Activated T-cell treated with anti-CD3 and anti-CD28 coated beads, Interleukin-2, amount 50 U/mL, for 24 hours (primary cell): ENCODE data around the gene PPP1CC.
"Not testable (repeated sequence)": the region's sequence is repeated elsewhere in the genome, so short reads cannot be mapped to it uniquely, and the experiment has no call there.

ENCODE experiments used
- DNase-seq: peaks from one replicate; pipeline ENCODE4 v3.0.0-alpha.2; 2020
- H3K27ac Mint-ChIP-seq: 2 replicates; pipeline ENCODE4 v1.8.0; 2020; ENCODE audit warnings: mild to moderate bottlenecking, mixed read lengths
- H3K27me3 Mint-ChIP-seq: 2 replicates; pipeline ENCODE4 v1.8.0; 2020; ENCODE audit warnings: mixed read lengths
- H3K36me3 Mint-ChIP-seq: 2 replicates; pipeline ENCODE4 v1.8.0; 2020; ENCODE audit warnings: low read depth, mixed read lengths
- H3K4me1 Mint-ChIP-seq: 2 replicates; pipeline ENCODE4 v1.8.0; 2020; ENCODE audit warnings: low read depth, mixed read lengths
- H3K4me3 Mint-ChIP-seq: 2 replicates; pipeline ENCODE4 v1.8.0; 2020; ENCODE audit warnings: mild to moderate bottlenecking, moderate library complexity, mixed read lengths
- H3K9me3 Mint-ChIP-seq: 2 replicates; pipeline ENCODE4 v1.8.0; 2020; ENCODE audit warnings: mixed read lengths

PPP1CC gene

GRCh38 chr12:110766311-110767154 lies 23.8 kb upstream of the PPP1CC start:
- Mint-ChIP-seq H3K27ac (no peak overlapping the region), H3K4me1 (peaks cover 12% of the 10 kb centered on the region), H3K27me3 (no peaks in the 10 kb centered on the region), H3K36me3 (no peaks in the 10 kb centered on the region), H3K9me3 (no peaks in the 10 kb centered on the region), H3K4me3 (no peak overlapping the region)
- no peak for DNase-seq

- not testable (repeated sequence) for DNase-seq, H3K36me3 Mint-ChIP-seq, H3K27me3 Mint-ChIP-seq, H3K4me3 Mint-ChIP-seq, H3K9me3 Mint-ChIP-seq, H3K27ac Mint-ChIP-seq
- H3K4me1 Mint-ChIP-seq = peaks cover 11% of the 10 kb centered on the region
These were observed 22.9 kb upstream of the PPP1CC start for GRCh38 chr12:110765572-110765971.

DNA sequence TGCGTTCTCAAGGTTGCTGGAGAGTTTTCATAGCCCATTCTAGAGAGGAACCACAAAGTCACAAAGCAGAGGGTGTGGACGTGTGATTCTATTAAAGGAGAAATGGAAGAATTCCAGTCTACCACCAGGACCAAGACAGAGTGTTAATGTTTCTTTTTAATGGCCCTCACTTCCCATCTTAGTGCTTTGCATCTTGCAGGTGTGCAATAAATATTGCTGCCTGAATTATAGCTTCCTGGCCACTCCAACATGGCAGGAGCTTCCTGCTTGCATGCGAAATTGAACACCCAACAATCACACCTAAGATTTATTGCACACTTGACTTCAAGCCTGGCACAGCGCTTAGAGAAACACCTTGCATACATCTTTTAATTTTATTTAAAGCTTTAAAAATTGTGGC lies 22.4 kb upstream of the PPP1CC start:
- Mint-ChIP-seq H3K27ac (no peak overlapping the region), H3K4me3 (no peak overlapping the region), H3K36me3 (no peaks in the 10 kb centered on the region), H3K9me3 (no peaks in the 10 kb centered on the region), H3K27me3 (no peaks in the 10 kb centered on the region), H3K4me1 (peaks cover 15% of the 10 kb centered on the region)
- DNase-seq = no peak

- no peak overlapping the region for H3K4me3 Mint-ChIP-seq
- H3K27me3 Mint-ChIP-seq = no peaks in the 10 kb centered on the region
- no peak for DNase-seq
- no peaks in the 10 kb centered on the region for H3K36me3 Mint-ChIP-seq
- no peaks in the 10 kb centered on the region for H3K9me3 Mint-ChIP-seq
- H3K4me1 Mint-ChIP-seq = peaks cover 17% of the 10 kb centered on the region
- no peak overlapping the region for H3K27ac Mint-ChIP-seq
These were observed 20.9 kb upstream of the PPP1CC start for GRCh38 chr12:110763583-110763982.

DNA sequence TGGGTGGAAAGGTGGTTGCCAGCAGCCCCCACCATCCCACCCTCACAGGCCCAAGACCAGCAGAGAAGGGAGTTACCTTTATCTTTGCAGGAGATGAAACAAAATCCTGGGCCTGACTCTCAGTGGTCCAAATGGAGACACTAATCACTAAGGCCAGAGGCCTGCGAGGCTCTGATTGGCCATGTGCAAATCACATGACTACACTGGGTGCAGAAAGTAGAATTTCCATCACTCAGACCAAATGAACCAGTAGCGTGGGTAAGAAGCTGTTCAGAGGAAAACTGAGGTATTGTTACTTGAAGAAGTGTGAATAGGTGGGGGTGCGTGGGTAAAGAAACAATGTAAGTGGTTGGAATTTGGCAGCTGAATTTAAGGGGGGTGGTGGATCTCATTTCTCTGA lies 20.2 kb upstream of the PPP1CC start:
- no peak overlapping the region for H3K4me3 Mint-ChIP-seq
- H3K27me3 Mint-ChIP-seq = no peaks in the 10 kb centered on the region
- H3K27ac Mint-ChIP-seq = peak overlapping the region; percentile 63
- no peaks in the 10 kb centered on the region for H3K36me3 Mint-ChIP-seq
- H3K4me1 Mint-ChIP-seq = peaks cover 17% of the 10 kb centered on the region
- DNase-seq = no peak
- no peaks in the 10 kb centered on the region for H3K9me3 Mint-ChIP-seq

DNA sequence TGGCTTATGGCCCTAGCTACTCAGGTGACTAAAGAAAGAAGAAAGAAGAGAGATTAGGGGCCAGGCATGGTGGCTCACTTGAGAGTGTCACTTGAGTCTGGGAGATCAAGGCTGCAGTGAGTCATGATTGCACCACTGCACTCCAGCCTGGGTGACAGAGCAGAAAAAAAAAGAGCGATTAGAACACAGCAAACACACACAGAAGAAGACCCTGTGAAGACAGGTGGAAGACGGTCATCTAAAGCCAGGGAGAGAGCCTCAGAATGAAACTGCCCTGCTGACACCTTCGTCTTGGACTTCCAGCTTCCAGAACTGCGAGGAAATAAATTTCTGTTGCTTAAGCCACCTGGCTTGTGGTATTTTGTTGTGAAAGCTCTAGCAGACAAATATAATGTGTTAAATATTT lies 17.5 kb upstream of the PPP1CC start:
- Mint-ChIP-seq H3K27ac (peak overlapping the region; percentile 24), H3K4me1 (peaks cover 28% of the 10 kb centered on the region)

DNA sequence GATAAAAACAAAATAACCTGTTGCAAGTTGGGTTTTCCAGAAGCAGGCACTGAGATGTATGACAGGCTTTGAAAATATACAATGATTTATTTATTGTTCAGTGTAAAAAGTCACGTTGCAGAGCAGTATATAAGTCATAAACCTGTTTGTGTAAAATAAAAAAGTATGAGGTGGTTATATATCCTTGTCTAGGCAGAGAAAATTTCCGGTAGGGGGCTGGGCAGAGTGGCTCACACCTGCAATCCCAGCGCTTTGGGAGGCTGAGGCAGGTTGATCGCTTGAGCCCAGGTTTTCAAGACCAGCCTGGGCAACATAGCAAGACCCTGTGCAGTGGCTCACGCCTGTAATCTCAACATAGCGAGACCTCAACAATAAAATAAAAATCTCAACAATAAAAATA lies 16.2 kb upstream of the PPP1CC start:
- no peak for DNase-seq

More for the DNA sequence above, 17.5 kb upstream of the PPP1CC start:
- Mint-ChIP-seq H3K9me3 (no peaks in the 10 kb centered on the region), H3K36me3 (no peaks in the 10 kb centered on the region), H3K4me3 (no peak overlapping the region), H3K27me3 (no peaks in the 10 kb centered on the region)
- no peak for DNase-seq

GRCh38 chr12:110756611-110757010 lies 13.9 kb upstream of the PPP1CC start:
- no peaks in the 10 kb centered on the region for H3K9me3 Mint-ChIP-seq
- no peak overlapping the region for H3K27ac Mint-ChIP-seq
- no peak for DNase-seq
- no peak overlapping the region for H3K4me3 Mint-ChIP-seq
- no peaks in the 10 kb centered on the region for H3K36me3 Mint-ChIP-seq
- peaks cover 18% of the 10 kb centered on the region for H3K4me1 Mint-ChIP-seq
- H3K27me3 Mint-ChIP-seq = no peaks in the 10 kb centered on the region

More for the DNA sequence above, 16.2 kb upstream of the PPP1CC start:
- no peak overlapping the region for H3K27ac Mint-ChIP-seq
- no peaks in the 10 kb centered on the region for H3K27me3 Mint-ChIP-seq
- no peaks in the 10 kb centered on the region for H3K36me3 Mint-ChIP-seq
- no peaks in the 10 kb centered on the region for H3K9me3 Mint-ChIP-seq
- H3K4me3 Mint-ChIP-seq = no peak overlapping the region
- peaks cover 28% of the 10 kb centered on the region for H3K4me1 Mint-ChIP-seq

GRCh38 chr12:110754101-110754793 lies 11.6 kb upstream of the PPP1CC start:
- Mint-ChIP-seq H3K4me1 (peaks cover 13% of the 10 kb centered on the region), H3K36me3 (no peaks in the 10 kb centered on the region), H3K4me3 (no peak overlapping the region), H3K27ac (no peak overlapping the region), H3K9me3 (no peaks in the 10 kb centered on the region), H3K27me3 (no peaks in the 10 kb centered on the region)
- no peak for DNase-seq

DNA sequence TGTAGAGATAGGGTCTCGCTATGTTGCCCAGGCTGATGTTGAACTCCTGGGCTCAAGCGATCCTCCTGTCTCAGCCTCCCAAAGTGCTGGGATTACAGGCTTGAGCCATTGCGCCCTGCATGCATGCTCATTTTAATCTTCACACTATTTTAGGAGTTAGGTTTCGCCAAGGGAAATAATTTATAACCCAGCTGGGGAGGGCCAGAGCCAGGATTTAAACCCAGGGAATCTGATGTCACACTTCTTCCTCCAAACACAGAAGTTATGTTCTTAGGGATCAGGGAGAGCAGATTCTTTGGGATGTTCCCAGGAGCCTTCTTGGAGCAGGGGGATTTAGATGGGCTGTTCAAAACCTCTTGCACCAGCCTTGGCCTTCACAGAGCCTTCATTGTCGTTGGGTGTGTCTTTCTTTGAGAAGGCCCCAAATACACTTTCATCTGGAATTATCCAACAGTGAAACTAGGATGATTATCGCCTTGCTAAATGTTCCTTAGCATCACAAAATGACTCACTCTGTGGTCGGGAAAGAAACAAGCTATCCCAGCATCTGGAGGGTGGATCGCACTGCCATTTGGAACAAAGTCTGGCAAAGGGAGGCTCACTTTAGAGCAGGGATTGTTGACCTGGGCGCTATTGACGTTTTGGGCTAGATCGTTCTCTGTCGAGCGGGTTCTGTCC lies 8.2 kb upstream of the PPP1CC start:
- no peaks in the 10 kb centered on the region for H3K4me1 Mint-ChIP-seq
- H3K4me3 Mint-ChIP-seq = no peak overlapping the region

DNA sequence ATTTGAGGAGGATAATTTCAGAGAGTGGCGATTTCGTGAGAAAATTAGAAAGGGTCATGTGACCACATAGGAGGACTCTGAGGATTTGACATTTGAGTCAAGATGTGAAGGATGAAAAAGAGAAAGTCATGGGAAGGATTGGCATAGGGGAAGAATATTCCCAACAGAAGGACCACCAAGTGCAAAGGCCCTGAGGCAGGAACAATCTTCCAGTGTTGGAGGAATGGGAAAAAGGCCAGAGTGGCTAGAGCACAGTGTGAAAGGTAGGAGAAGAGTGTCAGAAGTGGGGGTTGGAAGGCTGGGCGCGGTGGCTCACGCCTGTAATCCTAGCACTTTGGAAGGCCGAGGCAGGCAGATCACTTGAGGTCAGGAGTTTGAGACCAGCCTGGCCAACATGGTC lies 3.9 kb upstream of the PPP1CC start:
- Mint-ChIP-seq H3K9me3 (no peaks in the 10 kb centered on the region), H3K36me3 (peaks cover 11% of the 10 kb centered on the region), H3K4me1 (peaks cover 13% of the 10 kb centered on the region), H3K27me3 (no peaks in the 10 kb centered on the region), H3K4me3 (no peak overlapping the region), H3K27ac (no peak overlapping the region)
- no peak for DNase-seq

More for the DNA sequence above, 8.2 kb upstream of the PPP1CC start:
- Mint-ChIP-seq H3K27me3 (no peaks in the 10 kb centered on the region), H3K36me3 (no peaks in the 10 kb centered on the region), H3K27ac (no peak overlapping the region), H3K9me3 (no peaks in the 10 kb centered on the region)
- no peak for DNase-seq

- H3K9me3 Mint-ChIP-seq = no peaks in the 10 kb centered on the region
- H3K27ac Mint-ChIP-seq = no peak overlapping the region
- H3K27me3 Mint-ChIP-seq = no peaks in the 10 kb centered on the region
- no peak overlapping the region for H3K4me3 Mint-ChIP-seq
- H3K4me1 Mint-ChIP-seq = peaks cover 15% of the 10 kb centered on the region
- DNase-seq = no peak
- H3K36me3 Mint-ChIP-seq = peaks cover 20% of the 10 kb centered on the region
These were observed 3.0 kb upstream of the PPP1CC start for GRCh38 chr12:110745542-110746284.

DNA sequence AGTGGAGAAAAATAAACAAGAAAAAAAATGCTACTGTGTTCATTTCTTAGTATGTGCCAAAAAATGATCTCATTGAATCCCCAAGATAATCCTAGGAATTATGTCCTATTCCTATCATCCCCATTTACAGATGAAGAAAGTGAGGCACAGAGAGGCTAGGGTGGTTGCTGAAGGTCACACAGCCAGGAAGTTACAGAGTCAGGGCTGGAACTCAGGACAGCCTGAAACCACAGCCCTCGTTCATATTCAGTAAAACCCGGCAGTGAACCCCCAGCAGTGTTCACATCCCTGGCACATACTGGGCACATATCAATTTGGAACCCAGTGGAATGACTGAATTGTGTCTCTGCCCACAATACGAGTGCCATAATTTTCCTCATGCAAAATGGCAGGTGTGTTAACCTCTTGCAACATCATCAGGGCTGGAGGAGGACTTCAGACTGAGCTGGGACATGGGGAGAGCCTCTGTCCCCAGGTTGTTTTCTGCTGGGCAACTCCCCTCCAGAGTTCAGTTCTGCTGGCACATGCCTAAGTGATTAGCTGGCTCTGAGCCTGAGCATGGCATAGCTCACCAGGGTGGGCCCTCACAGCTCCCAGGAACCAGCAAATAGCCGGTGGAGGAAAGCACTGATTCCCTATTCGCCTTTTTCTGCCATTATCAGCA lies 2.0 kb upstream of the PPP1CC start:
- Mint-ChIP-seq H3K27ac (no peak overlapping the region), H3K9me3 (no peaks in the 10 kb centered on the region), H3K27me3 (no peaks in the 10 kb centered on the region), H3K4me1 (peaks cover 24% of the 10 kb centered on the region), H3K36me3 (peaks cover 28% of the 10 kb centered on the region), H3K4me3 (peak overlapping the region; percentile 99)
- DNase-seq = no peak

- peaks cover 33% of the 10 kb centered on the region for H3K36me3 Mint-ChIP-seq
- H3K4me3 Mint-ChIP-seq = peak overlapping the region; percentile 99
- H3K27me3 Mint-ChIP-seq = no peaks in the 10 kb centered on the region
- H3K4me1 Mint-ChIP-seq = peaks cover 29% of the 10 kb centered on the region
- no peaks in the 10 kb centered on the region for H3K9me3 Mint-ChIP-seq
- peak overlapping the region; percentile 98 for H3K27ac Mint-ChIP-seq
- DNase-seq = no peak
These were observed 1.5 kb upstream of the PPP1CC start for GRCh38 chr12:110744151-110744571.
